ENCODE measurements around the gene MFSD2B. TPM values are rescaled to one million over a fixed set of nuclear protein-coding genes. Genes with fewer than 3 reads are reported as not detected.

The MFSD2B gene
- total RNA-seq, 4 donors from 2014 or later: 0.39 TPM; not detected in 3

GRCh38 chr2:24015562-24016375 lies 5.9 kb downstream of the MFSD2B start:
- 79 to 87% methylated on average over 2 of the region's 11 CpGs for WGBS, 2 donors (ENCODE audit: low coverage in 1 of 2)
- no peaks in the 10 kb centered on the region for H3K36me3 ChIP-seq
- H3K27ac ChIP-seq: no peak overlapping the region
- H3K4me1 ChIP-seq: no peaks in the 10 kb centered on the region
- H3K4me3 ChIP-seq: no peak overlapping the region
- no peaks in the 10 kb centered on the region for H3K9me3 ChIP-seq
- peak; percentile 7 for ATAC-seq
- peaks cover 23% of the 10 kb centered on the region for H3K27me3 ChIP-seq
- TF ChIP-seq CTCF (IDR thresholded peaks at IDR 0.05) (no peak), POLR2AphosphoS5 (IDR thresholded peaks at IDR 0.05) (no peak), POLR2A (IDR thresholded peaks at IDR 0.05) (no peak), EP300 (IDR thresholded peaks at IDR 0.05) (no peak)

- no peak for TF ChIP-seq CTCF (IDR thresholded peaks at IDR 0.05)
- no peaks in the 10 kb centered on the region for H3K36me3 ChIP-seq
- no peak overlapping the region for H3K27ac ChIP-seq
- peaks cover 17% of the 10 kb centered on the region for H3K27me3 ChIP-seq
- H3K4me3 ChIP-seq: no peak overlapping the region
- ATAC-seq: no peak
- no peaks in the 10 kb centered on the region for H3K4me1 ChIP-seq
- H3K9me3 ChIP-seq: no peaks in the 10 kb centered on the region
- no CpG with 5 or more reads among the region's 9 CpGs for WGBS, 2 donors (ENCODE audit: low coverage in 1 of 2)
Observed at GRCh38 chr2:24016376-24016761, 6.5 kb downstream of the MFSD2B start.

GRCh38 chr2:24016853-24017703 lies 7.2 kb downstream of the MFSD2B start:
- Histone ChIP-seq H3K27ac (no peak overlapping the region), H3K27me3 (peaks cover 12% of the 10 kb centered on the region), H3K4me1 (no peaks in the 10 kb centered on the region), H3K9me3 (no peaks in the 10 kb centered on the region), H3K36me3 (peaks cover 0 to 6% of the 10 kb centered on the region in 2 donors), H3K4me3 (no peak overlapping the region)
- WGBS, 2 donors (ENCODE audit: low coverage in 1 of 2): 92 to 94% methylated on average over 7 to 13 of the region's 35 CpGs
- no peak for ATAC-seq
- TF ChIP-seq POLR2A (IDR thresholded peaks at IDR 0.05): no peak
- no peak for TF ChIP-seq EP300 (IDR thresholded peaks at IDR 0.05)
- no peak for TF ChIP-seq CTCF (IDR thresholded peaks at IDR 0.05)
- no peak for TF ChIP-seq POLR2AphosphoS5 (IDR thresholded peaks at IDR 0.05)

- ATAC-seq: no peak
- Histone ChIP-seq H3K9me3 (no peaks in the 10 kb centered on the region), H3K27me3 (peaks cover 6% of the 10 kb centered on the region), H3K4me3 (no peak overlapping the region), H3K36me3 (peaks cover 0 to 12% of the 10 kb centered on the region in 2 donors), H3K27ac (no peak overlapping the region), H3K4me1 (no peaks in the 10 kb centered on the region)
- no peak for TF ChIP-seq CTCF (IDR thresholded peaks at IDR 0.05)
- no peak for TF ChIP-seq POLR2A (IDR thresholded peaks at IDR 0.05)
- TF ChIP-seq POLR2AphosphoS5 (IDR thresholded peaks at IDR 0.05): no peak
- no peak for TF ChIP-seq EP300 (IDR thresholded peaks at IDR 0.05)
- WGBS, 2 donors (ENCODE audit: low coverage in 1 of 2): 82% methylated on average over 3 of the region's 8 CpGs
Observed at GRCh38 chr2:24017711-24018110, 7.8 kb downstream of the MFSD2B start.

All from gastroesophageal sphincter (tissue), 4 donors.